Measurements from ENCODE around the gene SORBS1.

Gene SORBS1

DNA sequence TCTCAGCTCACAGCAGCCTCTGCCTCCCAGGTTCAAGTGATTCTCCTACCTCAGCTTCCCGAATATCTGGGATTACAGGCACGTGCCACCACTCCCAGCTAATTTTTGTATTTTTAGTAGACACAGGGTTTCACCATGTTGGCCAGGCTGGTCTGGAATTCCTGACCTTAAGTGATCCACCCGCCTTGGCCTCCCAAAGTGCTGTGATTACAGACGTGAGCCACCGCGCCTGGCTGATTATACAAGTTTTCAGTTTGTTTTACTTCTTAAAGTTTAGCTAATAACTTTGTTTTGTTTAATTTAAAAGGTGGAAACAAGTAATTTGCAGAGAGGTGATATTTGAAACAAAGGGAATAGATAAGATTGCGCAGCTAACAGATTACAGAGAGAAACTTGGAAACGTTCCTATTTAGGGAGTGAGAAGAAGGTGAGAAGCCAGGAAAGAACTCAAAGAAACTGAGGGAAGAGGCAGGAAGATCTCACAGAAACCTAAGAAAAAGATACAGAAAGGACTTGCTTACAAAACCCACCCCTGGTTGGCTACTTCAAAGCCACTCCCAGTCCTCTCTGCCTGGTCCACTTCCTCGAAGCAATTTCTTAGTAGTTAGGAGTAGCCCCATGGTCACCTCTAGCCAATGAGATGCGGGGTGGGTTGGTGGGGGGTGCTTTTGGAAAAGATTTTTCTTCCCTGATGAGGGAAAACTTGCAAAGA, 255.4 kb downstream of the SORBS1 start:
- no peak for DNase-seq

DNA sequence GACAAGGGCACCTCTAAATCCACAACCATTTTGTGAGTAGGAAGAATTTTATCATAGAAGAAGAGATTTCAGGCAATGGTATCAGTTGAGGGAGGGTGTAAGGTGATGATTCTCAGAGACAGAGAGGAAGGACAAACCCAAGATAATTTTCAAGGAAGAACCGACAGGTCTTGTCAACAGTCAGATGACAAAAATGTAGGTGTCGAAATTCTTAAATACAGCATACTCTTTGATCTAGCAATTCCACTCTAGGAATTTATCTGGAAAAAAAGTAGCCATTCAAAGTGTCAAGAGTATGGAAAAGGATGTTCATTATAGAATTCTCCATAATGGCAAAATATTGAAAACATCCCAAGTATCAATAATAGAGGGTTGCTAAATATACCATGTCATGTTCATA, 256.2 kb downstream of the SORBS1 start:
- no peak for DNase-seq

DNA sequence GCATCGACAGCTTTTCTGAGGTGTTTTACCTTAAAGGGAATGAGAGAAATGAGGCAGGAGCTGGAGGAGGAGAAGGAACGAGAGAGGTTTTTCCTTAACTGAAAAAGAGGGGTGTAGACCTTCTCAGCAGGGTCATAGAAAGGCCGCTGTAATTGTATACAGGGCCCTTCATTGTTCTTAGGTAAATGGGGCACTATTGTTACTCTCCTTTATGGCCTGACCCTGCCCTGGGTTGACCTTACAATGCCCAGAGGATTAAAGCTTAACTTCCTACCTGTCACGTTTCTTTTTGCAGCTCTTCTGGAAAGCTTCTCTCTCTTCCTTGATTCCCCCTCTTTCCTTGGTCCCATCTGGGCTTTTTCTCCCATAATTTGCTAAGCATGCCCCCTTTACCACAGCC, 256.7 kb downstream of the SORBS1 start:
- no peak for DNase-seq

DNA sequence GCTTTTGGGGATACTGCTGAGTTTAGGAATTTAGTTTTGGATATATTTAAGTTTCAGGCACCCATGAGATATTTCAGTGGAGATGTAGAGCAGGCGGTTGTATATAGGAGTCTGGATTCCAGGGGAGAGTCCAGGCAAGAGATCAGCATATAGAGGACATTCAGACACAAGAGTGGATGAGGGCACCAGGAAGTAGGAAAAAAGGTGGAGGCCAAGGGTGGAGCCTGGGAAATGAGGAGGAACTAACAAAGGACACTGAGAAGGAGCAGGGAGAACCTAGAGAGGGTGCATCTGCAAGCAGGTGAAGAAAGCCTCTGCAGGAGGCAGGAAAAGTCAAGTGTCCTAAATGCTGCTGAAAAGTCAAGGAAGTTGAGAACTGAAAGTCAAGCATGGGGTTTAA, 257.2 kb downstream of the SORBS1 start:
- DNase-seq = no peak

DNA sequence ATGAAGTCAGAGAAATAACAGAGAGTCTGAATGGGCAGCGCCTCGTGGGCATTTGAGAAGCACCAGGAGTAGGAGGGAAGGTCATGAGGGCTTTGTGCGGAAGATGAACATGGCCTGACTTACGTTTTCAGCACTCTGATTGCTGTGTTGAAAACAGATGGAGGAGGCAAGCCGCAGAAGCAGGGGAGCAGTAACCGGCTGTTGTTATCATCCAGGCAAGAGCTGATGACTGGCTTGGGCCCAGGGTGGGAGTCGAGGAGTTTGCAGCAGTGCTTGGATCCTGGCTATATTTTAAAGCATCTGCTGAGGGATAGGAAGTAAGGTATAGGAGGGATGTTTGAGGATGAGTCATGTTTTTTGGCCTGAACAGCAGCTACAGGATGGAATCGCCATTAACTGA, 257.6 kb downstream of the SORBS1 start:
- DNase-seq = no peak

DNA sequence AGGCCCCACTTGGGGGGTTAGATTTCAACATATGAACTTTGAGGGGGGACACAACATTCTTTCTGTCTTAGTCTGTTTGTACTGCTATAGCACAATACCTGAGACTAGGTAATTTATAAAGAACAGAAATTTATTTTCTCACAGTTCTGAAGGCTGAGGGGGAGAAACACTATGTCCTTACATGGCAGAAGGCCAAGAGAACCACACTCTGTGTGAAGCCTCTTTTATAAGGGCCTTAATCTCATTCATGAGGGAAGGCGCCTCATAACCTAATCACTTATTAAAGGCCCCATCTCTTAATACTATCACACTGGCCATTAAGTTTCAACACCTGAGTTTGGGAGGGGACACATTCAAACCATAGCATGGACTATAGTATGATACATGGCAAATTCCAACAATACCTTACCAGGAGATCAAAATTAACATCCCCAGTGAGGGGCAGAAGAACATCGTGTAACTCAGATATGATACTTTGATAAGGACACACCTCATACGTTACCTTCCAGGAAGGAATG, 261.1 kb downstream of the SORBS1 start:
- no peak for DNase-seq

DNA sequence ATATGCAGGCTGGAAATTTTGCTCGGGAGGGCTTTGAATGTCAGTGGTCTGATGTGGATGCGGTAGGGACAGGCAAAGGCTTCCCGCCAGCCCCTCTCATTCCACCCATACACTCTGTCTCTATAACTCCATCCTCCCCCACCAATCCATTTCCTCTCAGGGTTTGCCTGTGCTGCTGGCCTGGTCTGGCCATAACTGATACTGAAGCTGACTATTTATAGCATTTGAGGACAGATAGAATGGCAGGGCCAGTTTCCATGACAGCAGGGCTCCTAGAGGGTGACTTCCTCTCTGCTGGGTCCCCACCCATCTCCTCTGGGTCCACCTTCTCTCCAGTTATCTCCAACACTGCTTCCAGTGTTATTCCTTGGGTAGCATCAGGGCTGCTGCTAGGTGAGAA, 263.8 kb downstream of the SORBS1 start:
- no peak for DNase-seq

DNA sequence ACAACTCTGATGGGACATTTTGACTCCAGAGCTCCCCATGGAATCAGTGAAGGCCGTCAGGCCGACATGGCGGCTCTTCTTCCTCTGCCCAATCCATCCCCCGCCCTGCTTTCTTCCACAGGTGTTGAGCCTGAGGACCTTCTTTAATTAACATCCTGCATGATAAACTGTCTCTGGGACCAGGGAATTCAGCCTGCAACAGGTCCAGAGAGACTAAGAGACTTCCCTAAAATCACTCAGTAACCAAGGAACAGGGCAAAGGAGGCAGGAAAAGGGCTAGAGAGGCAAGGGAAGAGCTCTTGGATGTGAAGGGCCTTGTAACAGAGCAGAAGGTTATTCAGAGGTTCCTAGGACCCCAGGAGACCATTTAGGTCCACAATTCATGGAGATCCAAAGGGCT, 264.4 kb downstream of the SORBS1 start:
- no peak for DNase-seq

DNA sequence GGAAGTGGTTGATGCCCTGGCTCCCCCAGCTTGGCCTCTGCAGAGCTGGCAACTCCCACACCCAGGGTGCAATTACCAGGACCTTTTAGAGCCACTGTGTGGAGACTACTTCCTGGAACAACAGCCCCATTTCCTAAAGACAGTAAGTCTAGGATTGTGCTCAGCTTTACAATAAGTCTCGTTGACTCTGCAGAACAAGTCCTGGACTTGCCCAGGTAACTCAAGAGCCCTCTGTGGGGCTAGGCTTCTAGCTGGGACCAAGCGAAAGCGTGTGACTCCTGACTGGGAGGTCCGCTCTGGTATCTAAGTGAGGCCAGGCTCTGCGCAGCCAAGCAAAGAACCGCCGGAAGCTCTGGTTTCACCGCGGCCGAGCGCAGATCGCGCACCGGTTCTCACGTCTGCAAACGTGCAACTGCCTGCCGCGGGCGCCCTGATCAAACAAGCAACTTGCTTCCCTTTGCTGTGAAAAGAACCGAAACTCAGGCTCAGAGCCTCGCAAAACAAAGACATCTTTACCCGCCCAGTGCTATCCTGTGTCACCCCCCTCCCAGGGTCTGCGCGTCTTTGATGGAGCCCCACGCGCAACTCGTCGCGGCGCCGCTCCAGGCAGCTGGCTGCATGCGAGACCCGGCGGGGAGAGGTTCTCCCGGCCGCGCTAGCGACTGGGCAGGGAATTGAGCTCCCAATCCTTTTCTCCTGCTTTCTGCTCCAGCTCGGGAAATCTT, 266.0 kb downstream of the SORBS1 start:
- peak; percentile 10 for DNase-seq

DNA sequence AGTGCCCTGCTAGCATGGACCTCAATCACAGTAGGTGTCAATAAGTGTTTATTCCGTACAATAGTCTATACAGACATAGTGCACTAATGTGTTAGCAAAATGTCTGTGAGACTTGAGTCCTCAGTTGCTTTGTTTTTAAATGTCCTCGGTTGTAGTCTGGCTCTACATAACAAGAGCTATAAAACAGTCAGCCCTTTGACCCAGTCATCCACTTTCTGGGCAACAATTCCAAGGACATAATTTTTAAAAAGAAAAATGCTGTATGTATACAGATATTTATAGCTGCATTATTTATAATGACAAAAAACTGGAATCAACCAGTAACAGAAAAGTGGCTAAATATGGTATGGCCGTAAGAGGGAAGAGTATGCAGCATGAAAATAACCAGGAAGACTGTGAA, 267.5 kb downstream of the SORBS1 start:
- DNase-seq = no peak

DNA sequence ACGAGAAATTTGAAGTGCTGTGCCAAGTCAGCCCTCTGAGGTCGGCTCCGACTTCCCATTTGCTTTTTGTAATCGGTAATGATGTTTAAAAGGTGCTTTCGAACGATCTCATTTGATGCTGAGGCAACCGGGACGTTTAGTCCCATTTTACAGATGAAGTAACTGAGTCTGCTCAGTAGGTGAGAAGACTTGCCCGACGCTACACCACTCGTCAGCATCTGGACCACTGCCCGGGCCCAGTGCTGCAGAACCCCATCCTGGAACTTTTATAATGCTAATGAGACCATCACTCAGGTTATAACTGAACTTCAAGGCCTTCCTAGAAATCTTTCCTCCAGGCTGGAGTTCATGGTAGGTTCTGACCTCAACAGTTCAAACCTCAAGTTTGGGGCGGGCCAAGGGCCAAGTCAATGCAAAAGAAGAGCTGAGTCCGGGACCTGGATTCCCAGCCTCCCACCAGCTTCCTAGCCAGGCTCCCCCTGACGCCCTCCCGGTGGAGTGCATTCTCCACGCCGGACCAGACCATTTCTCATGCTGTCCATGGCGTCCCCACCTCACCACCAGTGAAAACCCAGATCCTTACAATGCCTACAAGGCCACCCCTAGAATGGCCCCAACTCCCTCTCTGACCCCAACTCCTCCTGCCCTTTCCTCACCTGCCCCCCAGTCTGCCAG, 269.7 kb downstream of the SORBS1 start:
- DNase-seq = no peak

DNA sequence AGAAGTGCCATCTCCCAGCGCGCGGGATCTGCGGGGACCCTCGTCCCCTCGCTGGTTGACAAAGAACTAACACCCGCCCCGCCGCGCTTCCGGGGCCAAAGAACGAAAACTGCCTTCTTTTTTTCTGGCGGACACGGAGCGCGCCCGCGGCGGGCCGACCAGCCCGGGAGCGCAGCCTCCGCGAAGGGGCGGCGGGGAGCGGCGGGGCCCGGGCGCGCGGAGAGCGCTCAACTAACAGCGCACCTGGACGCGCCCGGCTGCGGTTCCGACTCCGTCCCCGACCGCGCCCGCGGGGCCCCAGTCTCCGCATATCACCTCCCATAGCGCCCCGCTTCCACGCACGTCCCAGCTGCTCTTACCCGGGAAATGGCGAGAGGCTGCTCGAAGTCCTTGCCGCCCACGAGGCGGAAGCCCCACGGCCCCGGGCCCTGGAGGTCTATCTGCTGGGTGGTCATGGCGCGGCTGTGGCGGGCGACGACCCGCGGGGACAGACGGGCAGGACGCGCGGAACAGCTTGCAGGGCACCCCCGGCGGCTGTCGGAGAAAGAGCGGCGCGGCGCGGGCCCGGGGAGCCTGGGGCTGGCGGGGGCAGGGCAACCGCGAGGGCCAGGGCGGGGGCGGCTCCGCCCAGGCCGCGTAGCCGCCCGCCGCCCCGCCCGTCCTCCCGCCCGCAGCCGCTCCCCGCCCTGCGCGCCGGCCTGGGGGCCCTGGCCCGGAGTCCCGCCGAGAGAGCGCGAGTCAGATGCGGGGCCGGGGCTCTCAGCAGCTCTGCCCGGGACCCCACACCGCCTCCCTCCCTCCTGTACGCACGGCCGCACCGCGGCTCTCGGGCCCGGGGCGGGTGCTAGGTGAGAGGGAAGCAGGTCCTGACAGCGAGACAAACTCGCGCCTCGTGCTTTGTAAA, 270.5 kb downstream of the SORBS1 start, which contains the start of gene PDLIM1:
TSS of gene PDLIM1 (minus strand) at position 543 of the 904 bp plus-strand sequence. CDS start at position 455, 88 bp downstream.
- peak; percentile 11 for DNase-seq

DNA sequence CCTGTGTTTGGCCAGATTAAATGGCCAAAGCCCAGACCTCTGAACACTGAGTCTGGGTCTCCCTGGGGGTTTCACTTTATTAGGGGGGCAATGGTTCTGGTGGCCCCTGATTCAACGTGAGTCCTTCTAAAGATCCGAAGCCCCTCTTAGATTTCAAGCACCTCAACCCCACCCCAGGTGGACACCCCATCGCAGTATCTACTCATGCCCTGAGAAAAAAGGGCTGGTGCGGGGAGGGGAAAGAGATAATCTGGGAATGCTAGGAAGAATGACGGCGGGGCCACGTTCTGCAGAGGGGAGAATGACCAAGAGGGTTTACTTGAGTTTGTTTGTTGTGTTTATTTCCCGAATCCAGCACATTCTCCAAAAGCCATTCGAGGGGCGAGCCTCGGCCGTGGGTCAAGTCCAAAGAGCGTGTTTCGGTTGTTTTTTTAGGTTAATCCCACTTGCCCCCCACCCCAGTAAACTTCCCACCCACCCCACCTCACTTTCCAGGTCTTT, 271.2 kb downstream of the SORBS1 start:
- no peak for DNase-seq

DNA sequence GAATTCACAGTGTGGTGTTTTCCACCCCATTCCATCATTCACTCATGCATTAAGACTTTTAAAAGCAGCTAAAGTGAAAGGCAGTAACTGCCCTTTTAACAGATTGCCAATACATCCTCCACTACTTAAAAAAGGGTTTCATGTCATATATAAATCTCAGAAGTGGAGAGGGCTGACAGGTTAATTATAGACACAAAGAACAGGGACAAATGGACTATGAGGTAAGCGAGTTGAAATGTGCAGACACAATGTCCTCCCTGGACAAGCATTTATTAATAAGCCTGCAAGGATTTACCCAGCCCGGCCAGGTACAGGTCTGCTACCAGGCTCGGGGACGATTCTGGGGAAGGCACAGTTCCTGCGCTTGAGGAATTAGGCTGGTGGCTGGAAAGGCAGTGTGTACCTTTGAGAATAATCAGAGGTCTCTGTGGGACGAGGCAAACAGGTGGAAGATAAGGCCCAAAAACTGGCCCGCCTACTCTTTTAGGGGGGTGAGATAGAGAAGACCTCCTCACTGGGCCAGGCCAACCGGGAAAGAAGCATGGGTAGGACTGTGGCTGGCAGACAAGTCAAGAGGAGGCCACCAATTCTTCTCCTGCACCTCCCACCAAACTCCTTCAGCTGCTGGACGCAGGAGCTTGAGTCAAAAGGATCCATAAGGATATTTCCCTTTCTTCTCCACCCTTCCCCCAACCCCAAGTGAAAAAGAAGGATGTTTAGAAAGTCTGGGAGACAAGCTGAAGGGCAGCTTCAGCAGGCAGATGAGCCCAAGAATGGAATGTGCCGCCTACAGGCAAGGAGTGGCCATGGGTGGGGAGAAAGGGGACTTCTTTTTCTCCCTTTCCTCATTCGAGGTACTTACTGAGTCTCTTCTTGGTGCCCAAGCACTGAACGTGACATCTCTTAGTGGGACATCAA, 271.9 kb downstream of the SORBS1 start:
- DNase-seq = no peak

DNA sequence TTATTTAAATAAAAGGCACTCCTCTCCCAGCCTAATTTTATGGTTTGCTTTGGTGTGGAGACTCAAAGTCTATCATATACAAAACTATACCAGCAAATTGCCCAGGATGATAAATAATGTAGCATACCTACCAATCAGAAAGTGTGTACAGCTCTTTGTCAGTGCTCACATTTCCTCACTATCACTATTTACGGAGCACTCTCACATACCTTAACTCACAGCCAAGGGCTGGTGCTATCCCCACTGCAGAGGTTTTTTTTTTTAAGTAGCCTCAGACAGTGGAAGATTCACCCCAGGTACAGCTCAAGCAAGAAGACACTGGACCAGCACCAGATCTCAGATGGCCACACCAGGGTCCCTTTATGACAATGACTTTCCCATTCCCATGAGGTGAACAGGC, 272.9 kb downstream of the SORBS1 start:
- DNase-seq = no peak

DNA sequence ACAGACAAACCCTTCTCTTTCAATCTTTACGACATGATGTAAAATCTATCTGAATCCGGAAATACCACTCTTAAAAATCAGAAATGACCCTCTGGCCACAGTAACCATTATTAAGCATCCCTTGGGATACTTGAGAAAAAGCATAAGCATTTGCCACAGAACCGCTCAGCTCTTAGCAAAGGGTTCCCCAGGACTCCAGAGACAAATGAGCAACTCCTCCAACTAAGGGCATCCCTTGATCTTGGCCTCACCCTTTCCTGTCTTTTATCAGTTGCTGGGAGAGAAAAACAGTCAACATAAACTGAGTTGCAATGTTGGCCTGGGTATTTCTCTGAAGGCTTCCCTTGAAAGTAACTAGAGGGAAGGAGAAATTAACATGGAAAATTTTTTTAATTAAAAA, 273.9 kb downstream of the SORBS1 start:
- DNase-seq = no peak

DNA sequence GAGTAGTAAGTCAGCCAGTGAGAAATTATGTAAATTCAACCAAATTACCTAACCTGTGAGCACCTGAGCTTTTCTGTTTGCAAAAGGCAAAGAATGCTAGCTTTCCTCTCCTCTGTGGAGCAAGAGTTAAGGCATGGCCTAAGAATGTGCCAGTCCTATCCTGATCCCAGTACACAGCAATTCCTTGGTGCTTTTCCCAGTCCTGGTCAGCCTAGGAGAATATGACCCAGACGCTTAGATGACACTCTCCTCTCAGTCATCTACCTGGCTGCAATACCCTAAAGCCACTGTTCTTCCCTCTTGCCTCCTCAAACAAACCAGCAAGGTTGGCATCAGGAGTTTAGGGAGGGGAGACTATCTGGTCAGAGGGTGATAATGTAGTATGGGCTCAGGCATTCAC, 274.5 kb downstream of the SORBS1 start:
- no peak for DNase-seq

DNA sequence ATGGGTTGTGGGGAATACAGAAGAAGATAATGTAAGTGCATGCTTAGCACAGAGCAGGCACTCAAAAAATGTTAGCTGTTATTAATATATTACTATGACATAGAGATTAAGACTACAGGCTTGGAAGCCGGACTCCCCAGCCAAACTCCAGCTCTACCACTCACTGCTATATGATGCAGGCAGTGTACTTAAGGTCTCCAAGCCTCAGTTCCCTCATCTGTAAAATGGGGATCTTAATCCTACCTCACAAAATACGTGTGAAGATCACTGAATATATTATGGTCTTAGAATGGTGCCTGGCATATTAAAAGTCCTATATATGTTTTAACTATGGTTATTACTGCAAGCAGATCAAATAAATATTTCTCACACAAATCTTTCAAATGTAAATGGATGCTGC, 275.6 kb downstream of the SORBS1 start:
- no peak for DNase-seq

DNA sequence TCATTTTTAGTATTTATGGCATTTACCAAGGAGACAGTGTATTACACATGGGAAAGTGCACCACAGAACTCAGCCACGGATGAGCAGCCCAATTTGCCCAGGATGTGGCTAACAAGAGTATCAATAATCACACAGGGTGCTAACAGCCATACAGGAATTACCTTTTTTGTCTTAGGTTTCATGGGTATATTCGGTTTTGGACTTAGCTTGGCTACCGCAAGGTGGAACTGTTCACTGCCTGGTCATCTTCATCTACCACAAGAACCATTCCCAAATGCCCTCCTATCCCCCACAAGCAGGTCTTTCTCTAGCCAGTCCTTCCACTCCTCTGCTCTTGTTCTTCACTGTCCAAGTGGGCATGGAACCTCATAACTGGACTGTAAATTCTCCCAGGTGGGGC, 276.4 kb downstream of the SORBS1 start:
- no peak for DNase-seq

DNA sequence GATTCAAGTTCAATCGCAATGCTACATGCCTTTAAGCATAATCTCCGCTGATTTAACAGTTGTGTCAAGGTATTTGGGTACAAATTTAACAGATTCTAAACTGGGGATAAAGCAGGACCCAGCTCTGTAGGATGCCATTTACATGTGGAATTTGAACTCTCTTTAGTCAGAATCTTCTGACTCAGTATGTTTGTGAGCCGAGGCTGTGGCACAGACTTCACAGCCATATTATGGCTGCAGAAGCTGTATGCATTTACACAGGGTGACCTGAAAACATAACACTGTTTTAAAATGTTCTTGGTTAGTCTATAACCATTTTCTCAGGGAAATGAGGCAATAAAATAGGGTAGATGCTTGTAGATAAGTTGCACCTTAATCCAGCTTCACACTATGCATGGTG, 279.1 kb downstream of the SORBS1 start:
- no peak for DNase-seq

DNA sequence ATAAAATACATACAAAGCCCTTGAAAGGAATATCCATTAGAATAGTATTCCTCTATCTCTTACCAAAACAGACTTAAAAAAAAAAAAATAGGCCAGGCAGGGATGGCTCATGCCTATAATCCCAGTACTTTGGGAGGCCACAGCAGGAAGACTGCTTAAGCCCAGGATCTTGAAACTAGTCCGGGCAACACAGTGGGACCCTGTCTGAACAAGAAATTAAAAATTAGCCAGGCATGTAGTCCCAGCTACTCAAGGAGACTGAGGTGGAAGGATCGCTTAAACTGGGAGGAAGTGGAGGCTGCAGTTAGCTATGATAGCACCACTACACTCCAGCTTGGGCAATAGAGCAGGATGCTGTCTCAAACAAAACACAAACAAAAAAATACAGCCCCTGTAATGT, 280.0 kb downstream of the SORBS1 start:
- DNase-seq = no peak
